Ovary (tissue), 9 donors: ENCODE results near the gene USH1G. TPM values are rescaled to one million over a fixed set of nuclear protein-coding genes. Genes with fewer than 3 reads are reported as not detected.

ENCODE experiments used
- DNase-seq, 5 donors: peaks; one replicate each; pipeline ENCODE4 v3.0.0-alpha.2; 2019 to 2020
- H3K27ac ChIP-seq, 2 donors: fragments of 200-600 bp; one replicate each; pipeline versions ENCODE4 v1.5.1 to v1.8.0; 2019 to 2022
- H3K27me3 ChIP-seq: fragments of 200-600 bp; one replicate; pipeline ENCODE4 v1.8.0; 2022
- H3K36me3 ChIP-seq: fragments of 200-600 bp; sonication (generic); one replicate; pipeline ENCODE4 v1.5.1; 2019
- H3K4me1 ChIP-seq: one replicate; pipeline ENCODE4 v1.8.1; 2013; ENCODE audit warnings: mild to moderate bottlenecking, moderate library complexity; ENCODE audit not compliant: insufficient read depth
- H3K4me3 ChIP-seq: fragments of 200-600 bp; sonication (generic); one replicate; pipeline ENCODE4 v1.5.1; 2017
- H3K9me3 ChIP-seq, 2 donors: fragments of 200-600 bp in 1 of 2; sonication (generic) in 1 of 2; one replicate each; pipeline versions ENCODE4 v1.5.1 to v1.8.1; 2013 to 2019; ENCODE audit warnings: mild to moderate bottlenecking in 1 of 2, moderate library complexity in 1 of 2
- EP300 ChIP-seq: sonication (generic); formaldehyde crosslinking; IDR thresholded peaks from one replicate; pipeline ENCODE4 v1.6.1; 2017; ENCODE audit warnings: antibody characterized with exemption
- POLR2A ChIP-seq: fragments of 450-650 bp; IDR thresholded peaks from one replicate; pipeline ENCODE4 v1.6.1; 2017; ENCODE audit warnings: antibody characterized with exemption, mild to moderate bottlenecking, moderate library complexity
- WGBS, 3 donors: extraction: QIAGEN DNeasy Blood & Tissue Kit in 1 of 3; methylation state at CpG; one replicate each; pipeline versions ENCODE4 v1.1.5 to v1.1.7; 2013 to 2017; 5-methylcytosine and 5-hydroxymethylcytosine counted together
- intact Hi-C, 4 donors: fragments of 100-400 bp; cut with DNase I; formaldehyde crosslinking; loops; one replicate each; pipeline versions ENCODE4 v1.11.0 to v1.15.1; 2022 to 2023
- polyA plus RNA-seq, 2 donors: library from polyadenylated mRNA; stranded (reverse); fragments of 200-250 nt in 1 of 2; fragments of 350-450 nt in 1 of 2; fragmentation: Illumina TruSeq in 1 of 2; extraction: RNeasy Lipid Tissue Mini Kit (QIAGEN cat#74804) in 1 of 2; gene quantifications; one replicate each; pipeline ENCODE4 v1.2.3, GENCODE V29; 2013 to 2014
- total RNA-seq, 7 donors: library from RNA; depleted of rRNA in 2 of 7; stranded (reverse); fragments of >200 nt in 2 of 7; fragmentation: NEBNext Ultra II Directional in 3 of 7; extraction: Animal tissue kit (Norgen Biotek cat#: 25700) in 3 of 7; gene quantifications; one replicate each; pipeline versions ENCODE4 v1.1.0 to v1.2.4, GENCODE V29; 2016 to 2023
- TF ChIP-seq, protein P1 (sequence below), 3 donors: fragments of 450-650 bp in 2 of 3; fragments of 200-600 bp in 1 of 3; IDR thresholded peaks; one replicate each; pipeline versions ENCODE4 v1.5.1 to v1.8.0; 2016 to 2022; ENCODE audit warnings: antibody characterized with exemption in 3 of 3, mild to moderate bottlenecking in 1 of 3
- donor health status: DM: no; HTN: no; CAD: no; lungs with moderate emphysema.
- donor health status: DM: no; HTN: no; CAD: no.
- donor health status: Bipolar disorder and iron deficiency.
- donor health status: DM: yes; HTN: yes; CAD: no.
- donor health status: DM: no; HTN: no; CAD: no.
- donor health status: DM: yes; HTN: yes; CAD: no.

USH1G gene
- total and polyA plus RNA-seq, 9 donors = 0.08 to 1.4 (median 0.61) TPM

DNA sequence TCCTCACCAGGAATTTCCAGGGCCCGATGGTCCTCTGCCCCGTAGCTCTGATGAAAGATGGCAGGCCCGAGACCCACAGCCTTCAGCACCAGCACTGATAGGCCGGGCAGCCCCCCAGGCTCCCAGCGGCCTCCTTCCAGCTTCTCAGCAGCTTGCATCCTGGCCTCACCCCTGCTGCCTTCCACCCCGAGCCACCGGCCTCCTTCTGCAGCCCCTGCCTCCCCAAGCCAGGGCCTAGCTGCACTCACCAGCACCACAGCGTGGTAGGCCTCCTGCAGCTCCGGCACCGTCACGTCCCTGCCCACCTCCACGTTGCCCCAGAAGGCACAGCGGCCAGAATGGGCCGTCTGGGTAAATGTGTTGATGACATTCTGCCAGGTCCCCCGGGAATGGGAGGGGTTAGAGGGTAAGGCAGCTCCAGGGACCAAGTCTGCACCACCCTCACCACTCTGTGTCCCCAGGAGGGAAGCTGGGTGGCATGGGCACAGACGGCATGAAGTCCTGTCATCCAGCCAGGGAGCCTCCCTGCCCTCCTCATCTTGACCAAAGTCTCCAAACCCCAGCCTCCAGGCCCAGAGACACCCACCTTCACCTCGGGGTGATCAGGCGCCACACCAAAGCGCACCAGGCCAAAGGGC is 56.7 kb downstream of the USH1G start:
- Histone ChIP-seq H3K27ac (no peak overlapping the region), H3K9me3 (no peaks in the 10 kb centered on the region), H3K4me3 (no peak overlapping the region), H3K4me1 (peaks cover 10% of the 10 kb centered on the region), H3K27me3 (no peaks in the 10 kb centered on the region), H3K36me3 (no peaks in the 10 kb centered on the region)
- intact Hi-C loops = loop anchor here in 2 of 4 donors (2.0 to 10.0 kb wide), 3 partner anchors 76 to 124 kb away; no protein-coding TSS in a partner anchor
- 74 to 78% (median 76%) methylated on average over 17 to 19 of the region's 19 CpGs for WGBS, 3 donors
- DNase-seq = no peak
- TF ChIP-seq POLR2A (no peak), EP300 (no peak)
- TF ChIP-seq, protein P1, sequence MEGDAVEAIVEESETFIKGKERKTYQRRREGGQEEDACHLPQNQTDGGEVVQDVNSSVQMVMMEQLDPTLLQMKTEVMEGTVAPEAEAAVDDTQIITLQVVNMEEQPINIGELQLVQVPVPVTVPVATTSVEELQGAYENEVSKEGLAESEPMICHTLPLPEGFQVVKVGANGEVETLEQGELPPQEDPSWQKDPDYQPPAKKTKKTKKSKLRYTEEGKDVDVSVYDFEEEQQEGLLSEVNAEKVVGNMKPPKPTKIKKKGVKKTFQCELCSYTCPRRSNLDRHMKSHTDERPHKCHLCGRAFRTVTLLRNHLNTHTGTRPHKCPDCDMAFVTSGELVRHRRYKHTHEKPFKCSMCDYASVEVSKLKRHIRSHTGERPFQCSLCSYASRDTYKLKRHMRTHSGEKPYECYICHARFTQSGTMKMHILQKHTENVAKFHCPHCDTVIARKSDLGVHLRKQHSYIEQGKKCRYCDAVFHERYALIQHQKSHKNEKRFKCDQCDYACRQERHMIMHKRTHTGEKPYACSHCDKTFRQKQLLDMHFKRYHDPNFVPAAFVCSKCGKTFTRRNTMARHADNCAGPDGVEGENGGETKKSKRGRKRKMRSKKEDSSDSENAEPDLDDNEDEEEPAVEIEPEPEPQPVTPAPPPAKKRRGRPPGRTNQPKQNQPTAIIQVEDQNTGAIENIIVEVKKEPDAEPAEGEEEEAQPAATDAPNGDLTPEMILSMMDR (IDR thresholded peaks at IDR 0.05) = no peak

Other genes with a start within 250 kb of the USH1G start
- gene CD300LF, start 210.3 kb downstream of the USH1G start, total RNA-seq = 1 to 10 TPM in 2 of 7 donors, under 1 TPM in 4, not detected in 1; 0.23 to 3.9 (median 0.34) TPM
- 1 to 10 TPM in 1 of 2 donors, under 1 TPM in 1; 0.36 to 2.6 TPM for gene CD300LF, start 210.3 kb downstream of the USH1G start, polyA plus RNA-seq
- gene RAB37, start 186.0 kb downstream of the USH1G start, total RNA-seq = under 1 TPM in 5 of 7 donors, not detected in 2; 0.45 to 0.72 (median 0.57) TPM
- 1 to 10 TPM in 1 of 2 donors, under 1 TPM in 1; 0.58 to 2.4 TPM for gene RAB37, start 186.0 kb downstream of the USH1G start, polyA plus RNA-seq
- gene NHERF1, start 174.6 kb downstream of the USH1G start, total RNA-seq = 100 to 1,000 TPM in 1 of 7 donors, 10 to 100 TPM in 6; 12.1 to 101 (median 21.7) TPM
- 10 to 100 TPM; 13.9 to 21.0 TPM for gene NHERF1, start 174.6 kb downstream of the USH1G start, polyA plus RNA-seq
- 10 to 100 TPM; 24.7 to 87.0 (median 56.8) TPM for gene NAT9, start 146.9 kb downstream of the USH1G start, total RNA-seq
- gene NAT9, start 146.9 kb downstream of the USH1G start, polyA plus RNA-seq = 10 to 100 TPM; 19.7 to 44.8 TPM
- gene GRIN2C, start 63.4 kb downstream of the USH1G start, total RNA-seq = under 1 TPM; 0.11 to 0.82 (median 0.32) TPM
- under 1 TPM; 0.36 to 0.58 TPM for gene GRIN2C, start 63.4 kb downstream of the USH1G start, polyA plus RNA-seq
- gene FDXR, start 50.3 kb downstream of the USH1G start, total RNA-seq = 10 to 100 TPM; 11.1 to 50.8 (median 43.4) TPM
- 10 to 100 TPM; 13.6 to 26.5 TPM for gene FDXR, start 50.3 kb downstream of the USH1G start, polyA plus RNA-seq
- gene FADS6, start 29.6 kb downstream of the USH1G start, total RNA-seq = under 1 TPM in 1 of 7 donors, not detected in 6; 0.42 TPM
- under 1 TPM in 1 of 2 donors, not detected in 1; 0.12 TPM for gene FADS6, start 29.6 kb downstream of the USH1G start, polyA plus RNA-seq
- not detected for gene OTOP2, start 1.0 kb upstream of the USH1G start, total RNA-seq
- not detected for gene OTOP2, start 1.0 kb upstream of the USH1G start, polyA plus RNA-seq
- gene OTOP3, start 12.6 kb upstream of the USH1G start, total RNA-seq = not detected
- gene OTOP3, start 12.6 kb upstream of the USH1G start, polyA plus RNA-seq = not detected
- gene HID1, start 49.5 kb upstream of the USH1G start, total RNA-seq = 10 to 100 TPM in 2 of 7 donors, 1 to 10 TPM in 5; 1.8 to 21.6 (median 5.2) TPM
- 1 to 10 TPM; 4.1 to 7.2 TPM for gene HID1, start 49.5 kb upstream of the USH1G start, polyA plus RNA-seq
- 10 to 100 TPM in 1 of 7 donors, 1 to 10 TPM in 6; 4.5 to 19.2 (median 5.8) TPM for gene CDR2L, start 64.4 kb upstream of the USH1G start, total RNA-seq
- 1 to 10 TPM; 2.1 to 3.3 TPM for gene CDR2L, start 64.4 kb upstream of the USH1G start, polyA plus RNA-seq
- 10 to 100 TPM; 17.9 to 40.6 (median 22.0) TPM for gene MRPL58, start 89.4 kb upstream of the USH1G start, total RNA-seq
- gene MRPL58, start 89.4 kb upstream of the USH1G start, polyA plus RNA-seq = 10 to 100 TPM; 24.3 to 39.7 TPM
- 100 to 1,000 TPM; 137 to 226 (median 153) TPM for gene ATP5PD, start 123.7 kb upstream of the USH1G start, total RNA-seq
- 100 to 1,000 TPM; 199 to 331 TPM for gene ATP5PD, start 123.7 kb upstream of the USH1G start, polyA plus RNA-seq
- gene KCTD2, start 124.0 kb upstream of the USH1G start, total RNA-seq = 10 to 100 TPM; 25.0 to 62.5 (median 50.2) TPM
- 10 to 100 TPM; 35.8 to 66.8 TPM for gene KCTD2, start 124.0 kb upstream of the USH1G start, polyA plus RNA-seq
- 10 to 100 TPM in 5 of 7 donors, 1 to 10 TPM in 2; 6.0 to 20.6 (median 12.6) TPM for gene SLC16A5, start 164.7 kb upstream of the USH1G start, total RNA-seq
- gene SLC16A5, start 164.7 kb upstream of the USH1G start, polyA plus RNA-seq = 1 to 10 TPM; 2.0 to 10.0 TPM
- gene ARMC7, start 186.7 kb upstream of the USH1G start, total RNA-seq = 1 to 10 TPM; 4.6 to 8.5 (median 5.1) TPM
- 10 to 100 TPM in 1 of 2 donors, 1 to 10 TPM in 1; 5.7 to 10.5 TPM for gene ARMC7, start 186.7 kb upstream of the USH1G start, polyA plus RNA-seq
- gene NT5C, start 208.5 kb upstream of the USH1G start, total RNA-seq = 100 to 1,000 TPM in 2 of 7 donors, 10 to 100 TPM in 5; 51.3 to 118 (median 65.9) TPM
- gene NT5C, start 208.5 kb upstream of the USH1G start, polyA plus RNA-seq = 10 to 100 TPM; 10.0 to 72.9 TPM
- gene JPT1, start 231.3 kb upstream of the USH1G start, total RNA-seq = 10 to 100 TPM; 12.9 to 46.4 (median 20.2) TPM
- gene JPT1, start 231.3 kb upstream of the USH1G start, polyA plus RNA-seq = 10 to 100 TPM; 20.0 to 54.5 TPM